Cardiac fibroblast (primary cell): Measurements from ENCODE around the gene ISX.
"Not testable (repeated sequence)": the region's sequence is repeated elsewhere in the genome, so short reads cannot be mapped to it uniquely, and the experiment has no call there.

ENCODE experiments used
- DNase-seq, 2 donors: peaks; one replicate each; pipeline versions ENCODE4 v3.0.0 to v3.0.0-alpha.2; 2010; ENCODE audit warnings: low read depth in 2 of 2
- H3K4me3 ChIP-seq, 2 donors: replicated peaks in 1 of 2; 1 replicate in 1 of 2; 2 replicates in 1 of 2; pipeline ENCODE4 v1.5.1; 2011; ENCODE audit warnings: low read depth in 2 of 2, low read length in 2 of 2, mild to moderate bottlenecking in 2 of 2, moderate library complexity in 1 of 2
- CTCF ChIP-seq: IDR thresholded peaks from one replicate; pipeline ENCODE4 v1.5.1; 2011; ENCODE audit warnings: low read depth, mild to moderate bottlenecking, low read length, inconsistent platforms

The ISX gene

GRCh38 chr22:35043252-35043933 lies 22.6 kb upstream of the ISX start:
- H3K4me3 ChIP-seq: no peak overlapping the region
- TF ChIP-seq CTCF: no peak

GRCh38 chr22:35043934-35044319 lies 22.0 kb upstream of the ISX start:
- no peak overlapping the region for H3K4me3 ChIP-seq
- DNase-seq: no peak
- TF ChIP-seq CTCF: no peak

More at GRCh38 chr22:35043252-35043933, 22.6 kb upstream of the ISX start:
- no peak for DNase-seq

GRCh38 chr22:35044607-35045390 lies 21.2 kb upstream of the ISX start:
- no peak for DNase-seq
- no peak for TF ChIP-seq CTCF
- no peak overlapping the region for H3K4me3 ChIP-seq

GRCh38 chr22:35045451-35045850 lies 20.5 kb upstream of the ISX start:
- no peak for DNase-seq
- no peak overlapping the region for H3K4me3 ChIP-seq
- no peak for TF ChIP-seq CTCF

GRCh38 chr22:35046744-35047462 lies 19.1 kb upstream of the ISX start:
- DNase-seq: no peak
- TF ChIP-seq CTCF: no peak
- H3K4me3 ChIP-seq: no peak overlapping the region

- not testable (repeated sequence) for DNase-seq
Measured at GRCh38 chr22:35050038-35050437, 15.9 kb upstream of the ISX start.

GRCh38 chr22:35051013-35051535 lies 14.9 kb upstream of the ISX start:
- no peak overlapping the region for H3K4me3 ChIP-seq
- TF ChIP-seq CTCF: no peak
- DNase-seq: no peak

More at GRCh38 chr22:35050038-35050437, 15.9 kb upstream of the ISX start:
- H3K4me3 ChIP-seq: not testable (repeated sequence)
